ENCODE measurements around the gene OR13G1.
"Not testable (repeated sequence)": the region's sequence is repeated elsewhere in the genome, so short reads cannot be mapped to it uniquely, and the experiment has no call there.

DNA sequence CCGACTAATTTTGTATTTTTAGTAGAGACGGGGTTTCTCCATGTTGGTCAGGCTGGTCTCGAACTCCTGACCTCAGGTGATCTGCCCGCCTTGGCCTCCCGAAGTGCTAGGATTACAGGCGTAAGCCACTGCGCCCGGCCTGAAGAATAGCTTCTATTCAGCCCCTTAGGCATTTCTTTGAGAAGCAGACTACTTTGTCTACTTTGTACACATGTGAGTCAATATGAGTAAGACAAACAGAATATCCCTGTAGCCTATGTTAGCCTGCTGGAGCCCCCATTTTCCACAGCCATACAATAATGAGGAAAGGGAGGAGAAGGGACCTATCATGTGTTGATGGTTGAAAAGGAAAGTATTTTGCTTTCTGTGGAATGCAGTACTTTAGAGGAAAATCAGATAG is 31.1 kb upstream of the OR13G1 start:
- TF ChIP-seq, protein P1, sequence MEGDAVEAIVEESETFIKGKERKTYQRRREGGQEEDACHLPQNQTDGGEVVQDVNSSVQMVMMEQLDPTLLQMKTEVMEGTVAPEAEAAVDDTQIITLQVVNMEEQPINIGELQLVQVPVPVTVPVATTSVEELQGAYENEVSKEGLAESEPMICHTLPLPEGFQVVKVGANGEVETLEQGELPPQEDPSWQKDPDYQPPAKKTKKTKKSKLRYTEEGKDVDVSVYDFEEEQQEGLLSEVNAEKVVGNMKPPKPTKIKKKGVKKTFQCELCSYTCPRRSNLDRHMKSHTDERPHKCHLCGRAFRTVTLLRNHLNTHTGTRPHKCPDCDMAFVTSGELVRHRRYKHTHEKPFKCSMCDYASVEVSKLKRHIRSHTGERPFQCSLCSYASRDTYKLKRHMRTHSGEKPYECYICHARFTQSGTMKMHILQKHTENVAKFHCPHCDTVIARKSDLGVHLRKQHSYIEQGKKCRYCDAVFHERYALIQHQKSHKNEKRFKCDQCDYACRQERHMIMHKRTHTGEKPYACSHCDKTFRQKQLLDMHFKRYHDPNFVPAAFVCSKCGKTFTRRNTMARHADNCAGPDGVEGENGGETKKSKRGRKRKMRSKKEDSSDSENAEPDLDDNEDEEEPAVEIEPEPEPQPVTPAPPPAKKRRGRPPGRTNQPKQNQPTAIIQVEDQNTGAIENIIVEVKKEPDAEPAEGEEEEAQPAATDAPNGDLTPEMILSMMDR (IDR thresholded peaks at IDR 0.05; ENCODE audit: insufficient read depth, low read depth, low read length), result not testable (repeated sequence)
- TF ChIP-seq EZH2 (IDR thresholded peaks at IDR 0.05; ENCODE audit: insufficient read depth, low read length), result not testable (repeated sequence)

Data from astrocyte (in vitro differentiated cells and primary cell).